ENCODE results near the gene TNIK.
A peak's percentile ranks its signal among the peaks of the same experiment; 100 is the strongest.
"Not testable (repeated sequence)": the region's sequence is repeated elsewhere in the genome, so short reads cannot be mapped to it uniquely, and the experiment has no call there.

Gene TNIK

GRCh38 chr3:171468296-171468906, 8.2 kb upstream of the TNIK start:
- no peak for DNase-seq

GRCh38 chr3:171465763-171466162, 5.6 kb upstream of the TNIK start:
- no peak for DNase-seq

GRCh38 chr3:171464462-171464861, 4.3 kb upstream of the TNIK start:
- no peak for DNase-seq

GRCh38 chr3:171462224-171462623, 2.0 kb upstream of the TNIK start:
- DNase-seq: no peak

GRCh38 chr3:171461525-171461917, 1.3 kb upstream of the TNIK start:
- no peak for DNase-seq

- peak; percentile 31 for DNase-seq
Measured at GRCh38 chr3:171460725-171461524, 720 bp upstream of the TNIK start.

GRCh38 chr3:171459137-171459941, 866 bp downstream of the TNIK start:
- peak; percentile 47 for DNase-seq

- DNase-seq: no peak
Measured at GRCh38 chr3:171458864-171459136, 1.4 kb downstream of the TNIK start.

- DNase-seq: peak; percentile 30
Measured at GRCh38 chr3:171458071-171458863, 1.9 kb downstream of the TNIK start.

- DNase-seq: no peak
Measured at GRCh38 chr3:171457607-171458061, 2.6 kb downstream of the TNIK start.

- no peak for DNase-seq
Measured at GRCh38 chr3:171456765-171457606, 3.2 kb downstream of the TNIK start.

GRCh38 chr3:171455603-171456550, 4.3 kb downstream of the TNIK start:
- DNase-seq: no peak

GRCh38 chr3:171454041-171454440, 6.2 kb downstream of the TNIK start:
- DNase-seq: no peak

GRCh38 chr3:171453180-171453886, 6.9 kb downstream of the TNIK start:
- DNase-seq: no peak

GRCh38 chr3:171452328-171452727, 7.9 kb downstream of the TNIK start:
- no peak for DNase-seq

- no peak for DNase-seq
Measured at GRCh38 chr3:171451915-171452314, 8.3 kb downstream of the TNIK start.

GRCh38 chr3:171447579-171447891, 12.7 kb downstream of the TNIK start:
- not testable (repeated sequence) for DNase-seq

GRCh38 chr3:171446801-171447578, 13.2 kb downstream of the TNIK start:
- DNase-seq: no peak

- DNase-seq: no peak
Measured at GRCh38 chr3:171446301-171446700, 13.9 kb downstream of the TNIK start.

Data from effector CD8-positive, alpha-beta T cell (primary cell).